Measurements from ENCODE around the gene VPS11. TPM values are rescaled to one million over a fixed set of nuclear protein-coding genes. Genes with fewer than 3 reads are reported as not detected.

VPS11 gene
- total and polyA plus RNA-seq, 10 of the 15 experiments (the other 5 are each of a cell fraction or from before 2014, with no cell fraction given) = 15.8 to 26.4 (median 24.5) TPM

DNA sequence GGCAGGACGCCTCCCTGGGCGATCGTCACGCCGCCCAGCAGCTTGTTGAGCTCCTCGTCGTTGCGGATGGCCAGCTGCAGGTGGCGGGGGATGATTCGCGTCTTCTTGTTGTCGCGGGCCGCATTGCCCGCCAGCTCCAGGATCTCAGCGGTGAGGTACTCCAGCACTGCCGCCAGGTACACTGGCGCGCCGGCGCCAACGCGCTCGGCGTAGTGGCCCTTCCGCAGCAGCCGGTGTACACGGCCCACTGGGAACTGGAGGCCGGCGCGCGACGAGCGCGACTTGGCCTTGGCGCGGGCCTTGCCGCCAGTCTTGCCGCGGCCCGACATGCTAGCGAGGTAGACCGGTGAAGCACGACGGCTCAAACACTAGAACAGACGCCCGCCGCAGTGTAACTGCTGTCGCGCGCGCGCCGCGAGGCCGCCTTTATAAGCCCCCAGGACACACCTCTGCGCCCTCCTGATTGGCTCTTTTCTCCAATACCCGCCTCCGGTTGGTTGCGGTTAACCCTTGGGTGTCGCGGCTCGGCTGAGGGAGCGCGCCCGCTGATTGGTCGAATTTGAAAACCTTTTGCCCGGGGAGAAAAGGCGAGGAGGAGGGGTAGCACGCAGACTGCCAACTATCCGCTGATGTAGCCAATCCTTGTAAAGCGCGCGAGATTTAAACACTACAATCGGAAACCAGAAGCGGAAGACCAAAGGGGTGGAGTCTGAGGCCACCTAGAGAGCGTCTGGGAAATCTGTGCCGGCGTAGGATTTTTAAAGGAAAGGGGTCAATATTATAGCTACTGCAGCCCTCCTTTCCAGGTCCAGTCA is 27.7 kb downstream of the VPS11 start (continued):
- TF ChIP-seq, protein P1, sequence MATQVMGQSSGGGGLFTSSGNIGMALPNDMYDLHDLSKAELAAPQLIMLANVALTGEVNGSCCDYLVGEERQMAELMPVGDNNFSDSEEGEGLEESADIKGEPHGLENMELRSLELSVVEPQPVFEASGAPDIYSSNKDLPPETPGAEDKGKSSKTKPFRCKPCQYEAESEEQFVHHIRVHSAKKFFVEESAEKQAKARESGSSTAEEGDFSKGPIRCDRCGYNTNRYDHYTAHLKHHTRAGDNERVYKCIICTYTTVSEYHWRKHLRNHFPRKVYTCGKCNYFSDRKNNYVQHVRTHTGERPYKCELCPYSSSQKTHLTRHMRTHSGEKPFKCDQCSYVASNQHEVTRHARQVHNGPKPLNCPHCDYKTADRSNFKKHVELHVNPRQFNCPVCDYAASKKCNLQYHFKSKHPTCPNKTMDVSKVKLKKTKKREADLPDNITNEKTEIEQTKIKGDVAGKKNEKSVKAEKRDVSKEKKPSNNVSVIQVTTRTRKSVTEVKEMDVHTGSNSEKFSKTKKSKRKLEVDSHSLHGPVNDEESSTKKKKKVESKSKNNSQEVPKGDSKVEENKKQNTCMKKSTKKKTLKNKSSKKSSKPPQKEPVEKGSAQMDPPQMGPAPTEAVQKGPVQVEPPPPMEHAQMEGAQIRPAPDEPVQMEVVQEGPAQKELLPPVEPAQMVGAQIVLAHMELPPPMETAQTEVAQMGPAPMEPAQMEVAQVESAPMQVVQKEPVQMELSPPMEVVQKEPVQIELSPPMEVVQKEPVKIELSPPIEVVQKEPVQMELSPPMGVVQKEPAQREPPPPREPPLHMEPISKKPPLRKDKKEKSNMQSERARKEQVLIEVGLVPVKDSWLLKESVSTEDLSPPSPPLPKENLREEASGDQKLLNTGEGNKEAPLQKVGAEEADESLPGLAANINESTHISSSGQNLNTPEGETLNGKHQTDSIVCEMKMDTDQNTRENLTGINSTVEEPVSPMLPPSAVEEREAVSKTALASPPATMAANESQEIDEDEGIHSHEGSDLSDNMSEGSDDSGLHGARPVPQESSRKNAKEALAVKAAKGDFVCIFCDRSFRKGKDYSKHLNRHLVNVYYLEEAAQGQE (IDR thresholded peaks at IDR 0.05; ENCODE audit: low read depth, low read length) = no peak
- TF ChIP-seq SMAD5 (IDR thresholded peaks at IDR 0.05; ENCODE audit: low read depth) (peak; percentile 99), PAX5 (IDR thresholded peaks at IDR 0.05; ENCODE audit: borderline replicate concordance, low read depth, low read length) (no peak), PAX8 (IDR thresholded peaks at IDR 0.05) (no peak), ZBED1 (IDR thresholded peaks at IDR 0.05; ENCODE audit: borderline replicate concordance) (peak; percentile 97), POU2F2 (IDR thresholded peaks at IDR 0.05; ENCODE audit: borderline replicate concordance, low read depth, low read length) (peak; percentile 98), KLF5 (IDR thresholded peaks at IDR 0.05; ENCODE audit: partially characterized antibody) (peak; percentile 93), MYC (IDR thresholded peaks at IDR 0.05; ENCODE audit: insufficient read depth, insufficient read length, insufficient replicate concordance, low read length, severe bottlenecking) (peak; percentile 82), ZNF207 (IDR thresholded peaks at IDR 0.05; ENCODE audit: borderline replicate concordance) (peak; percentile 87)
- TF ChIP-seq, protein P2, sequence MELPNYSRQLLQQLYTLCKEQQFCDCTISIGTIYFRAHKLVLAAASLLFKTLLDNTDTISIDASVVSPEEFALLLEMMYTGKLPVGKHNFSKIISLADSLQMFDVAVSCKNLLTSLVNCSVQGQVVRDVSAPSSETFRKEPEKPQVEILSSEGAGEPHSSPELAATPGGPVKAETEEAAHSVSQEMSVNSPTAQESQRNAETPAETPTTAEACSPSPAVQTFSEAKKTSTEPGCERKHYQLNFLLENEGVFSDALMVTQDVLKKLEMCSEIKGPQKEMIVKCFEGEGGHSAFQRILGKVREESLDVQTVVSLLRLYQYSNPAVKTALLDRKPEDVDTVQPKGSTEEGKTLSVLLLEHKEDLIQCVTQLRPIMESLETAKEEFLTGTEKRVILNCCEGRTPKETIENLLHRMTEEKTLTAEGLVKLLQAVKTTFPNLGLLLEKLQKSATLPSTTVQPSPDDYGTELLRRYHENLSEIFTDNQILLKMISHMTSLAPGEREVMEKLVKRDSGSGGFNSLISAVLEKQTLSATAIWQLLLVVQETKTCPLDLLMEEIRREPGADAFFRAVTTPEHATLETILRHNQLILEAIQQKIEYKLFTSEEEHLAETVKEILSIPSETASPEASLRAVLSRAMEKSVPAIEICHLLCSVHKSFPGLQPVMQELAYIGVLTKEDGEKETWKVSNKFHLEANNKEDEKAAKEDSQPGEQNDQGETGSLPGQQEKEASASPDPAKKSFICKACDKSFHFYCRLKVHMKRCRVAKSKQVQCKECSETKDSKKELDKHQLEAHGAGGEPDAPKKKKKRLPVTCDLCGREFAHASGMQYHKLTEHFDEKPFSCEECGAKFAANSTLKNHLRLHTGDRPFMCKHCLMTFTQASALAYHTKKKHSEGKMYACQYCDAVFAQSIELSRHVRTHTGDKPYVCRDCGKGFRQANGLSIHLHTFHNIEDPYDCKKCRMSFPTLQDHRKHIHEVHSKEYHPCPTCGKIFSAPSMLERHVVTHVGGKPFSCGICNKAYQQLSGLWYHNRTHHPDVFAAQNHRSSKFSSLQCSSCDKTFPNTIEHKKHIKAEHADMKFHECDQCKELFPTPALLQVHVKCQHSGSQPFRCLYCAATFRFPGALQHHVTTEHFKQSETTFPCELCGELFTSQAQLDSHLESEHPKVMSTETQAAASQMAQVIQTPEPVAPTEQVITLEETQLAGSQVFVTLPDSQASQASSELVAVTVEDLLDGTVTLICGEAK (IDR thresholded peaks at IDR 0.05; ENCODE audit: borderline replicate concordance) = no peak
- TF ChIP-seq, protein P3, sequence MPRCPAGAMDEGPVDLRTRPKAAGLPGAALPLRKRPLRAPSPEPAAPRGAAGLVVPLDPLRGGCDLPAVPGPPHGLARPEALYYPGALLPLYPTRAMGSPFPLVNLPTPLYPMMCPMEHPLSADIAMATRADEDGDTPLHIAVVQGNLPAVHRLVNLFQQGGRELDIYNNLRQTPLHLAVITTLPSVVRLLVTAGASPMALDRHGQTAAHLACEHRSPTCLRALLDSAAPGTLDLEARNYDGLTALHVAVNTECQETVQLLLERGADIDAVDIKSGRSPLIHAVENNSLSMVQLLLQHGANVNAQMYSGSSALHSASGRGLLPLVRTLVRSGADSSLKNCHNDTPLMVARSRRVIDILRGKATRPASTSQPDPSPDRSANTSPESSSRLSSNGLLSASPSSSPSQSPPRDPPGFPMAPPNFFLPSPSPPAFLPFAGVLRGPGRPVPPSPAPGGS (IDR thresholded peaks at IDR 0.05; ENCODE audit: borderline replicate concordance, insufficient read depth, low read depth, low read length, poor library complexity, severe bottlenecking) = no peak
- TF ChIP-seq, protein P4, sequence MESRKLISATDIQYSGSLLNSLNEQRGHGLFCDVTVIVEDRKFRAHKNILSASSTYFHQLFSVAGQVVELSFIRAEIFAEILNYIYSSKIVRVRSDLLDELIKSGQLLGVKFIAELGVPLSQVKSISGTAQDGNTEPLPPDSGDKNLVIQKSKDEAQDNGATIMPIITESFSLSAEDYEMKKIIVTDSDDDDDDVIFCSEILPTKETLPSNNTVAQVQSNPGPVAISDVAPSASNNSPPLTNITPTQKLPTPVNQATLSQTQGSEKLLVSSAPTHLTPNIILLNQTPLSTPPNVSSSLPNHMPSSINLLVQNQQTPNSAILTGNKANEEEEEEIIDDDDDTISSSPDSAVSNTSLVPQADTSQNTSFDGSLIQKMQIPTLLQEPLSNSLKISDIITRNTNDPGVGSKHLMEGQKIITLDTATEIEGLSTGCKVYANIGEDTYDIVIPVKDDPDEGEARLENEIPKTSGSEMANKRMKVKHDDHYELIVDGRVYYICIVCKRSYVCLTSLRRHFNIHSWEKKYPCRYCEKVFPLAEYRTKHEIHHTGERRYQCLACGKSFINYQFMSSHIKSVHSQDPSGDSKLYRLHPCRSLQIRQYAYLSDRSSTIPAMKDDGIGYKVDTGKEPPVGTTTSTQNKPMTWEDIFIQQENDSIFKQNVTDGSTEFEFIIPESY (IDR thresholded peaks at IDR 0.05) = no peak
- TF ChIP-seq, protein P5, sequence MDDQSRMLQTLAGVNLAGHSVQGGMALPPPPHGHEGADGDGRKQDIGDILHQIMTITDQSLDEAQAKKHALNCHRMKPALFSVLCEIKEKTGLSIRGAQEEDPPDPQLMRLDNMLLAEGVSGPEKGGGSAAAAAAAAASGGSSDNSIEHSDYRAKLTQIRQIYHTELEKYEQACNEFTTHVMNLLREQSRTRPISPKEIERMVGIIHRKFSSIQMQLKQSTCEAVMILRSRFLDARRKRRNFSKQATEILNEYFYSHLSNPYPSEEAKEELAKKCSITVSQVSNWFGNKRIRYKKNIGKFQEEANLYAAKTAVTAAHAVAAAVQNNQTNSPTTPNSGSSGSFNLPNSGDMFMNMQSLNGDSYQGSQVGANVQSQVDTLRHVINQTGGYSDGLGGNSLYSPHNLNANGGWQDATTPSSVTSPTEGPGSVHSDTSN (IDR thresholded peaks at IDR 0.05; ENCODE audit: insufficient replicate concordance, low read depth, low read length) = peak; percentile 30
- TF ChIP-seq, protein P6, sequence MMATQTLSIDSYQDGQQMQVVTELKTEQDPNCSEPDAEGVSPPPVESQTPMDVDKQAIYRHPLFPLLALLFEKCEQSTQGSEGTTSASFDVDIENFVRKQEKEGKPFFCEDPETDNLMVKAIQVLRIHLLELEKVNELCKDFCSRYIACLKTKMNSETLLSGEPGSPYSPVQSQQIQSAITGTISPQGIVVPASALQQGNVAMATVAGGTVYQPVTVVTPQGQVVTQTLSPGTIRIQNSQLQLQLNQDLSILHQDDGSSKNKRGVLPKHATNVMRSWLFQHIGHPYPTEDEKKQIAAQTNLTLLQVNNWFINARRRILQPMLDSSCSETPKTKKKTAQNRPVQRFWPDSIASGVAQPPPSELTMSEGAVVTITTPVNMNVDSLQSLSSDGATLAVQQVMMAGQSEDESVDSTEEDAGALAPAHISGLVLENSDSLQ (IDR thresholded peaks at IDR 0.05) = peak; percentile 91

Measured in GM12878 (cell line).